ENCODE data around the gene ANKRD6. TPM values are rescaled to one million over a fixed set of nuclear protein-coding genes. Genes with fewer than 3 reads are reported as not detected.
"Not testable (repeated sequence)": the region's sequence is repeated elsewhere in the genome, so short reads cannot be mapped to it uniquely, and the experiment has no call there.

The ANKRD6 gene
- 1 to 10 TPM; 4.2 to 5.5 TPM for total RNA-seq

DNA sequence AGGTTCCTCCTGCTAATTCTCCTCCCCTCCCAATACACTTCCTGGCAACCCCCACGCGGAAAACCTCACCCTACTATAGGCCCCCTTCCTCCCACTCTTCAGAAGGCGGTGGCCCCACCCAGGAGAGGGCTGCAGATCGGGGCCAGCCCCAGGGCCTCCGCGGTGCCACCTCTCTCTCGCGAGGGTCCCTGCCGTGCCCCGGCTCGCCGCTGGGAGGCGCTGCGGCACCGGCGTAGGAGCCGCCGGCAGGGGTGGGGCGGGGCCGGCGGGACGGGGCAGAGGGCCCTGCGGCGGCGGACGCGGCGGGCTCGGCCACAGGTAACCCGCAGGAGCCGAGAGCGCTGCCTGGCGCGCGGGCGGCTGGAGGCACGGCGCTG lies at the start of gene ANKRD6:
Gene ANKRD6, plus strand, starts transcription at position 278 of the 377 bp plus-strand sequence. CDS start 133,825 bp downstream, outside the sequence.
- H3K36me3 Mint-ChIP-seq (ENCODE audit: insufficient read depth in 2 of 2): no peaks in the 10 kb centered on the region
- peaks cover 11% of the 10 kb centered on the region for H3K27me3 Mint-ChIP-seq (ENCODE audit: low read depth)
- peak; percentile 86 to 93 for DNase-seq
- H3K4me1 Mint-ChIP-seq (ENCODE audit: low read depth): peaks cover 24% of the 10 kb centered on the region
- peak; percentile 97 to 98 for ATAC-seq (replicated peaks in 1 of 2)
- no peak within 1 kb of the TSS for H3K27ac Mint-ChIP-seq
- no peaks in the 10 kb centered on the region for H3K9me3 Mint-ChIP-seq
- peak within 1 kb of the TSS; percentile 79 to 83 for H3K4me3 Mint-ChIP-seq

DNA sequence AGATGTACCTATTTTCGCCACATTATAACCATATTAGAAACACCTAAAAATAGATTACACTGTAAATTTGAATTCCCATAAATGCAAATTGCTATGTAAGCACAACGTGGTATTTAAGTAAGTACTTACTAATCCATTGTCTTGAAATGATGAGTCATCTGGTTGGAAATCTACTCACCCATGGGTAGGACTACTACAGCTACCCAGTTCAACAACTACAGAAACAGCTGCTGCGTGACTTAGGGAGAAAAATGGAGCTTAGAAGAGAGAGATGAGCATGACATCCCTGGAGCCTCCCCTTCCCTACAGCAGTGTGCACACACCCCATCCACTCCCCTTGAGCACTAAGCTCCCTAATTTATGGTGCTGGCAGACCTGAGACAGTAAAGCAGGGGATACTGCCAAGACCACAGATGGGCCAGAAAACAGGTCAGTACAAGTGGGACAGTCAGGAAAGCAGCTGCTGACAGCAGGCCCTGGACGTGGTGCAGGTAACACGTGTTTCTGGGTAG lies 47.7 kb upstream of the ANKRD6 start:
- no peaks in the 10 kb centered on the region for H3K36me3 Mint-ChIP-seq (ENCODE audit: insufficient read depth in 2 of 2)
- DNase-seq (no peak), ATAC-seq (replicated peaks in 1 of 2) (peak; percentile 79 to 91)
- no peaks in the 10 kb centered on the region for H3K27me3 Mint-ChIP-seq (ENCODE audit: low read depth)
- H3K4me1 Mint-ChIP-seq (ENCODE audit: low read depth): peaks cover 18% of the 10 kb centered on the region
- no peak overlapping the region for H3K4me3 Mint-ChIP-seq
- H3K27ac Mint-ChIP-seq: no peak overlapping the region
- no peaks in the 10 kb centered on the region for H3K9me3 Mint-ChIP-seq

DNA sequence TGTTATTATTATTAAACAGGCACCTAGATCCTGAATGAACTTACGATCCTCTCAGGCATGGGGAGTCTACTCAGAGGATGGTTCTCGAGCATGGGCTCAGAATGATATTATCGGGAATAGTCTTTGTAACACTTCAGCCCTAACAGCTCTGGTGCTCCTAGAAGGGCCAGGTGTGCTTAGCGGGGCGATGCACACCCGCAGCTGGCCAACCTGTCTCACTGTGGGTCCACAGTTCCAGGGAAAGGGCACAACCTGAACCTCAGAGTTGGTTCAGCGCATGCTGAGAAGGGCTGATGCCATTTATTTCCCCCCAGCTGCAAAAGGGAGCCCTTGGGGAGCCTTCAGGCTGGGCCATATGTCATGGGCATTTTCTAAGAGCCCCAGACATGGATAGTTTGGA lies 47.1 kb upstream of the ANKRD6 start:
- no peak overlapping the region for H3K27ac Mint-ChIP-seq
- H3K4me3 Mint-ChIP-seq: no peak overlapping the region
- no peak for ATAC-seq (replicated peaks in 1 of 2)
- H3K36me3 Mint-ChIP-seq (ENCODE audit: insufficient read depth in 2 of 2): no peaks in the 10 kb centered on the region
- H3K27me3 Mint-ChIP-seq (ENCODE audit: low read depth): no peaks in the 10 kb centered on the region
- no peak for DNase-seq
- H3K9me3 Mint-ChIP-seq: no peaks in the 10 kb centered on the region
- H3K4me1 Mint-ChIP-seq (ENCODE audit: low read depth): peaks cover 18% of the 10 kb centered on the region

DNA sequence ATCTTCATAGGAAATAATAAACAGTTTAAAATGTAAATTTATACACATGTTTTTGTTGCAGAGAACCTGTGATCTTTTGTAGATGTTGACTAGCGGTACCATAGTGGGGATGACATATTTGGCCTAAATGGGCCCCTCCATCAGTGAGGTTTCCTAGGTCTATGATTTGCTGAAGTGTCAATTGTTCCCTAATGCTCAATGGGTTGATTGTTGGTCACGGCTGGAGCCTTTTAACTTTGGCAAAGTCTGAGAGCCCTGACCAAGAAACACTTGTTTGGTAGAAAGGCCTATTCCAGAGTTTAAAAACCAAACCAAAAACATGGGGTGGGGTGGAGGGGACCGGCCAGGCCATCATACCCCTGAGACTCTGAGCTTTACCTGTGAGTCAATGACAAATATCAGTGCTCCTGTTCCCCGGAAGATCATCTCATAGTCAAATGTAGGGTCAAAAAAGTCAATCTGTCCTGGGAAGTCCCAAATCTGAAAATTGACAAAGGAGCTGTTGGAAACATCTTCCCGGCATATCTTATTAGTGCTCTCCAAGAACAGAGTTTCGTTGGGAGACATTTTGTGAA lies 45.9 kb upstream of the ANKRD6 start:
- no peak overlapping the region for H3K4me3 Mint-ChIP-seq

DNA sequence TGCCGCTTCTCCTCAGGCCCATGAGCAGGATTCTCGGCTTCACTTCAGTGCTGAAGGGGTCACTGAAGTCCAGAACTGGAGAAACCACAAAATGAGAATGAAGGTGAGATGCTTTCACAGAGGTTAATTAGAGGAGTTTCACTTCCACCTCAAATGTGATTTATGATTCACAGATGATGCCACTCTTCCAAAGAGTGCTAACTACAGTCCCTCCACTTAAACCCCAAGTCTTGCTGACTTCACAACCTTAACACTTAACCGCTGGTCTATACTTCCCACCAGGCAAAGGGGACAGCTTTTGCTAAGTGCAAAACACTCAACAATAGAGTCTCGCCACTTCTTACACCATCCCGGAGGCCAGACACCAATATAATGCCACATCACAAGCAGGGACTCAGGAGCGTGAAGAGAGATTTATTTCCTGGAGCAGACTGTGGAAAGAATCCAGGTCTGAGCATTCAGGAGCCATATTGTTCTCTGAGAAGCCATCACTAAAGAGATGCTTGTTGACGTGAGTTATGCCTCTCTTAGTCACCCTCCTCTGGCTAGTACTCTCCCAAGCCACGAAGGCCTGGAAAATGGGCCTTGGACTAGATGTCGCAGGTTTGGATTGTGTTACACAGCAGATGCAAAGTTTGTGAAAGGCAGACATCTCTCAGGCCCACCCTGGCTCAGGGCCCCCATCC lies 45.3 kb upstream of the ANKRD6 start:
- no peak overlapping the region for H3K27ac Mint-ChIP-seq
- ATAC-seq (replicated peaks in 1 of 2): no peak
- no peak for DNase-seq
- H3K4me3 Mint-ChIP-seq: no peak overlapping the region
- H3K27me3 Mint-ChIP-seq (ENCODE audit: low read depth): no peaks in the 10 kb centered on the region
- H3K4me1 Mint-ChIP-seq (ENCODE audit: low read depth): peaks cover 18% of the 10 kb centered on the region
- no peaks in the 10 kb centered on the region for H3K9me3 Mint-ChIP-seq
- H3K36me3 Mint-ChIP-seq (ENCODE audit: insufficient read depth in 2 of 2): no peaks in the 10 kb centered on the region

More for the DNA sequence above, 45.9 kb upstream of the ANKRD6 start:
- H3K4me1 Mint-ChIP-seq (ENCODE audit: low read depth): peaks cover 18% of the 10 kb centered on the region
- DNase-seq (no peak), ATAC-seq (replicated peaks in 1 of 2) (no peak)
- H3K36me3 Mint-ChIP-seq (ENCODE audit: insufficient read depth in 2 of 2): no peaks in the 10 kb centered on the region
- no peaks in the 10 kb centered on the region for H3K9me3 Mint-ChIP-seq
- no peaks in the 10 kb centered on the region for H3K27me3 Mint-ChIP-seq (ENCODE audit: low read depth)
- no peak overlapping the region for H3K27ac Mint-ChIP-seq

DNA sequence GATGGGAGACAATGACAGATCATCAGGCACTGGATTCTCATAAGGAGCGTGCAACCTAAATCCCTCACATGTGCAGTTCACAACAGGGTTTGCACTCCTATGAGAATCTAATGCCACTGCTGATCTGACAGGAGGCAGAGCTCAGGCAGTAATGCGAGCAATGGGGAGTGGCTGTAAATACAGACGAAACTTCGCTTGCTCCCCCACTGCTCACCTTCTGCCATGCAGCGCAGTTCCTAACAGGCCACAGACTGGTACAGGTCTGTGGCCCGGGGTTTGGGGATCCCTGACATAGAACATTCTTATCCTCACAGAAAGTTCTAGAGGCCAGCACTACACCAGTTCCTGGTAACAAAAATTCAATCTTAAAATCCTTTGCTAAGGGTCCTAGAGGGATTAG lies 44.1 kb upstream of the ANKRD6 start:
- peaks cover 7% of the 10 kb centered on the region in 2 donors for H3K9me3 Mint-ChIP-seq
- peaks cover 5 to 8% of the 10 kb centered on the region in 2 donors for H3K36me3 Mint-ChIP-seq (ENCODE audit: insufficient read depth in 2 of 2)
- H3K27ac Mint-ChIP-seq: no peak overlapping the region
- DNase-seq: no peak
- no peak overlapping the region for H3K4me3 Mint-ChIP-seq
- H3K4me1 Mint-ChIP-seq (ENCODE audit: low read depth): peaks cover 18% of the 10 kb centered on the region
- ATAC-seq (replicated peaks in 1 of 2): no peak
- no peaks in the 10 kb centered on the region for H3K27me3 Mint-ChIP-seq (ENCODE audit: low read depth)

DNA sequence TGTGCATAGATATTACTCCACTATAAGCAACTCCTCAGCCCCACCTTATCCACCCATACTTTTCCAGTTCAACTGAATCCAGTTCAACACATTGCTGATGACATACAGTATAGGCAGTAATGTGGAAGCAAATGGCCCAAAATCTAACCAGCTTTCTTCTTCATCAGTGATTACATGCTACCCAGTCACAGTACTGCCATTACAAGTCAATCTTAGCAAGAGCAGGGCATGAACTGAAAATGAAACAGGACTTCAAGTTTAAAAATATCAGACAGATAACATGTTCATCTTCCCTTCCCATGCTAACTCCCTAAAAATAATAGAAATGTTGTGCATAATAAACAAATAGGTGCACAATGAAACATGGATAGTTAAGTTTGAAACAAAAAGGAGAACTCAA lies 40.1 kb upstream of the ANKRD6 start:
- H3K4me3 Mint-ChIP-seq: no peak overlapping the region
- H3K36me3 Mint-ChIP-seq (ENCODE audit: insufficient read depth in 2 of 2): peaks cover 6 to 8% of the 10 kb centered on the region in 2 donors
- H3K4me1 Mint-ChIP-seq (ENCODE audit: low read depth): peaks cover under 1% of the 10 kb centered on the region
- no peak for DNase-seq
- H3K27ac Mint-ChIP-seq: no peak overlapping the region
- H3K27me3 Mint-ChIP-seq (ENCODE audit: low read depth): no peaks in the 10 kb centered on the region
- ATAC-seq (replicated peaks in 1 of 2): no peak
- peaks cover 7% of the 10 kb centered on the region in 2 donors for H3K9me3 Mint-ChIP-seq

DNA sequence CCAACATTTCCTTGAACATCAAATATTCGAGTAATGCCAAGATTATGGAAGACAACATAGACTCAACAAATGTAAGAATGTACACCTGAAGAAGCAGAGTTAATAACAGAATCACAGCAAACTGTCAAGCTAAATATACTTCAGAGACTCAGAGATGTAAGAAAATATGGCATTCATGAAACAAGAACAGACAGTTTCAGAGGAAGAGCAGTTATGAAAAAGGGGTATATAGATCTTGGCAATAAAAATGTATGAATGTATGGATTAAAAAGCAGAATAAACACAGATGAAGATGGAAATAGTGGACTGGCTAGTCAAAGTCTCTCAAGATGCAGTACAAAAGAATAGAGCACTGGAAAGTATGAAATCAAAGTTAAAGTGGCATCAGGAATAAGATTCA lies 39.3 kb upstream of the ANKRD6 start:
- H3K36me3 Mint-ChIP-seq (ENCODE audit: insufficient read depth in 2 of 2): peaks cover 6 to 8% of the 10 kb centered on the region in 2 donors
- peaks cover 7% of the 10 kb centered on the region in 2 donors for H3K9me3 Mint-ChIP-seq
- H3K27me3 Mint-ChIP-seq (ENCODE audit: low read depth): no peaks in the 10 kb centered on the region
- H3K4me1 Mint-ChIP-seq (ENCODE audit: low read depth): no peaks in the 10 kb centered on the region
- H3K27ac Mint-ChIP-seq: no peak overlapping the region
- no peak for DNase-seq
- no peak overlapping the region for H3K4me3 Mint-ChIP-seq
- no peak for ATAC-seq (replicated peaks in 1 of 2)

DNA sequence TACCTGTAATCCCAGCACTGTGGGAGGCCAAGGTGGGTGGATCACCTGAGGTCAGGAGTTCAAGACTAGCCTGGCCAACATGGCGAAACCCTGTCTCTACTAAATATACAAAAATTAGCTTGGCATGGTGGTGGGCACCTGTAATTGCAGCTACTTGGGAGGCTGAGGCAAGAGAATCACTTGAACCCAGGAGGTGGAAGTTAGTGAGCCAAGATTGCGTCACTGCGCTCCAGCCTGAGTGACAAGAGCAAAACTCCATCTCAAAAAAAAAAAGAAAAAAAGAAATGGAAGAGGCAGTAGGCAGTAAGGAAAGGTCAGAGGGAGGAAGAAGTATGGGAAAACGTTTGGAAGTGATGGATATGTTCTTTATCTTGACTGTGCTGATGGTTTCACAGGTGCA lies 35.1 kb upstream of the ANKRD6 start:
- not testable (repeated sequence) for ATAC-seq (replicated peaks in 1 of 2)

DNA sequence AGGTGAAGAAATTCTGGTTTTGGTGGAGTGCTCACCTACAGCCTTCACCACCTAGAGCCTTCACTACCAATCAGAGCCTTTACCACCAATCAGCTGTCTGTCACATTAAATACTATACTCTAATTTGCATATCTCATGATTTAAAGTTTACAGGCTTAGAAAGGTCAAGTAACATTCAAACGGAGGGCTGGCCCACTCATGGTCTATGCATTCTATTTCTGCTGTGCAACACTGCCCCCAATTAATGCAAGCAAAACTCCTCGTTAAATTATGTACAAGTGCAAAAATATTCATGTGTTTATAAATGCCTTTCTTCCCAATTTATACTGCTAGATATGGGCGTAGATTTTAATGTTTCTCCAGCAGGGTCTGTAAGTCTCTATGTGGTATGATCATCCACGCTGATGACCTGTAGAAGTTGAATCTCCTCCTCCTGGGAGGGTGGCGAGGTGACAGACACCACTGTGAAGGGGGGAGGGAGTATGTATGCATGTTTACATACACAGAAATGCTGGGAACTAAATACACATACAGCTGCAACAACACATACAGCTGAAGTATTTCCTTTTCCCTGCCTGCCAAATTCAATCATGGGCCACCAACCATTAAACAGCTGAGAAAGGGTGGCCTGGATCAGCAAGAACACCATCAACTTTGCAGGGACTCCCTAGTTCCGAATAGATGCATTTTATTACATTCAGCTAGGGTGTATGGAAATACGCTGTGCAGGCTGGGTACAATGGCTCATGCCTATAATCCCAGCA lies 34.0 kb upstream of the ANKRD6 start:
- no peaks in the 10 kb centered on the region for H3K27me3 Mint-ChIP-seq (ENCODE audit: low read depth)
- H3K9me3 Mint-ChIP-seq: no peaks in the 10 kb centered on the region
- H3K4me1 Mint-ChIP-seq (ENCODE audit: low read depth): no peaks in the 10 kb centered on the region
- ATAC-seq (replicated peaks in 1 of 2) (no peak), DNase-seq (no peak)
- no peak overlapping the region for H3K4me3 Mint-ChIP-seq
- no peak overlapping the region for H3K27ac Mint-ChIP-seq
- no peaks in the 10 kb centered on the region for H3K36me3 Mint-ChIP-seq (ENCODE audit: insufficient read depth in 2 of 2)

More for the DNA sequence above, 35.1 kb upstream of the ANKRD6 start:
- not testable (repeated sequence) for H3K4me3 Mint-ChIP-seq; H3K27ac Mint-ChIP-seq; DNase-seq; H3K4me1 Mint-ChIP-seq (ENCODE audit: low read depth); H3K9me3 Mint-ChIP-seq; H3K36me3 Mint-ChIP-seq (ENCODE audit: insufficient read depth in 2 of 2); H3K27me3 Mint-ChIP-seq (ENCODE audit: low read depth)

DNA sequence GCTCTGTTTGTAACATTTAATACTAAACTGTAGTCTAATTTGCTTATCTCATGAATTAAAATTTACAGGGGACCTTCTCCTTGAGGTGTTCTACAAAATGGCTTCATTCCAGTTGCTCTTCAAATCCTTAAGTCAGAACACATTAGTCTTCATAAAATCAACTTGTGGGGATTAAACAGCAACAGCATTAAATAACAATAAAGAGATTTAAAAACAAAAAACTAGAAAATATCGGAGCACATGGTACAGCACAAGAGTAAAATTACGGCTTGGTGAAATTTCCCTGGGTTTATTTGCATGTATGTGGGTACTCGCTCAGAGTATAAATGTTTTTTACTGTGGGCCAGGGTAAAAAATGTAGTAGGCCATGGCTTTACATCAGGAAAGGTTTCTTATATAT lies 32.9 kb upstream of the ANKRD6 start:
- no peak overlapping the region for H3K4me3 Mint-ChIP-seq
- H3K4me1 Mint-ChIP-seq (ENCODE audit: low read depth): no peaks in the 10 kb centered on the region
- H3K27me3 Mint-ChIP-seq (ENCODE audit: low read depth): no peaks in the 10 kb centered on the region
- no peak overlapping the region for H3K27ac Mint-ChIP-seq
- H3K36me3 Mint-ChIP-seq (ENCODE audit: insufficient read depth in 2 of 2): no peaks in the 10 kb centered on the region
- no peaks in the 10 kb centered on the region for H3K9me3 Mint-ChIP-seq
- DNase-seq: no peak
- no peak for ATAC-seq (replicated peaks in 1 of 2)

DNA sequence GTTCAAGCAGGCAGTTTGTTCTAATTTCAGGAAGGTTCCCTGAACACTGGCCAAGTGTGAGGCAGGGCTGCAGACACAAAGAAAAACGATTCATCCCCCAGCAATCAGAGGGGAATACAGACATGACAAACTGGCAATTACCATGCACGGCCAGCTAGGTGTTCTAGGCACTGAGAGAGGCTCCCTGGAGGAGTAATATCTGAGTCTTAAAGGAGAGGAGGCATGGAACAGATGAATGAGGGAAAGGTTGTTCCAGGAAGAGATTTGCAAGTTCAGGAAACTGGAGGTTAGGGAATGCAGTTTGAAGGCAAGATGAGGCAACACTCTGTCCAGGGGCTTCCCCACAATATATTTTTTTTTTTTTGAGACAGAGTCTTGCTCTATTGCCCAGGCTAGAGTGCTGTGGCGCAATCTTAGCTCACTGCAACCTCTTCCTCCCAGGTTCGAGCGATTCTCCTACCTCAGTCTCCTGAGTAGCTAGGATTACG lies 32.0 kb upstream of the ANKRD6 start:
- Mint-ChIP-seq H3K4me1 (ENCODE audit: low read depth) (no peaks in the 10 kb centered on the region), H3K27me3 (ENCODE audit: low read depth) (no peaks in the 10 kb centered on the region), H3K4me3 (no peak overlapping the region), H3K9me3 (no peaks in the 10 kb centered on the region), H3K27ac (no peak overlapping the region), H3K36me3 (ENCODE audit: insufficient read depth in 2 of 2) (no peaks in the 10 kb centered on the region)
- no peak for DNase-seq
- ATAC-seq (replicated peaks in 1 of 2): no peak

DNA sequence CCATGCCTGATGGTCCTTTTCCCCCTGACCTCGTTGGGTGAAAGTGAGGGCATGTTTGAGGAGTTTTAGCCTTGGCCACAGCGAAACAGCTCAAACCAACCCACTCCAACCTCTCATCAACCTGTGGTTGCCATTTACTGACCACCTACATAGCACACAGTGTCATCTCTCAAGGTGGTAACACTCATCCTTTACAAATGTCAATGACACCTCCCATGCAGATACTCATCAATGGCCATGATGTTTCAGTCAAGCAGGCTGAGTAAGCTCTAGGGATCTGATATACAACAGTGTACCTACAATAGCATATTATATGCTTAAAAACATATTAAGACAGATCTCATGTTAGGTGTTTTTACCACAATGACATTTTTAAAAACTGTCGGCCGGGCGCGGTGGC lies 30.2 kb upstream of the ANKRD6 start:
- H3K36me3 Mint-ChIP-seq (ENCODE audit: insufficient read depth in 2 of 2): no peaks in the 10 kb centered on the region
- H3K4me3 Mint-ChIP-seq: no peak overlapping the region
- H3K27ac Mint-ChIP-seq: no peak overlapping the region
- no peaks in the 10 kb centered on the region for H3K27me3 Mint-ChIP-seq (ENCODE audit: low read depth)
- DNase-seq: no peak
- H3K9me3 Mint-ChIP-seq: no peaks in the 10 kb centered on the region
- ATAC-seq (replicated peaks in 1 of 2): peak in 1 of 2 donors; percentile 45
- H3K4me1 Mint-ChIP-seq (ENCODE audit: low read depth): peaks cover 6% of the 10 kb centered on the region
